HG03460 (cell line): Measurements from ENCODE around the gene CSNK1G2.
"Not testable (repeated sequence)": the region's sequence is repeated elsewhere in the genome, so short reads cannot be mapped to it uniquely, and the experiment has no call there.

Experiments
- ATAC-seq: cut with Tn5 transposase; IDR thresholded peaks from one replicate; pipeline ENCODE4 v1.9.1; 2021; ENCODE audit not compliant: unreplicated experiment

CSNK1G2 gene

DNA sequence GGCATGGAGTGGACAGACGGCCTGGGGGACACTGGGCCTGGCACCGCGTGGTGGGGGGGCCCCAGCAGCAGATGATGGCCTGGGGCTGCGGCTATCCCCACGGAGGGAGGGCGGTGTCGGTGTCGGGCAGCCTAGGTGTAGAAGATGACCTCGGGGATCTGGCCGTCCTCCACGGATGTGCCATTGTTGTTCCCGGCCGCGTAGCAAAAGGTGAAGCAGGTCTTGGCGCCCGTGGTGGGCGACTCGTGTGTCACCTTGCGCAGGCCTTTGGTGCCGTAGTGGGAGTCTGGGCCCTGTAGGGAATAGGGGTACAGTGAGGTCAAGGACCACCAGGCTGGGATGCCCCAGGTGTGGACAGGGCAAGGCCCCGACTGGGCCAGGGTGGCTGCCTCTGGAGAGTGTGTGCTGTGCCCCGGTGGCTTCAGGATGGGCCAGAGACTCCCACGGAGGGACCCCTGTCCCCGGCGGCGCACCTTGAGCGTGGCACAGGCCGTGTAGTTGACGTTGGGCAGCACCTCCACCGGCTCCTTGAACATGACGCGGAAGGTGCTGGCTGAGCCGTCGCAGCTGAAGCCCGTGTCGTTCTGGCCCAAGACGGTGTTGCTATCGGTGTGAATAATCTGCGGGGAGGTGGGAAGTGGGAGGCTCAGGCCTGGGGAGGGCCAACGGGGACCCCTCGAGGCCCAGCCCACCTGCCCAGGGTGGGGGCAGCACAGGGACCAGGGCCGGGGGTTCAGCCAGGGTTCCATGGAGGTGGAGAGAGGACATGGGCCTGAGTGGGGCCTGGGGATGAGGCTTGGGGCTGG, 45.6 kb downstream of the CSNK1G2 start:
- no peak for ATAC-seq

DNA sequence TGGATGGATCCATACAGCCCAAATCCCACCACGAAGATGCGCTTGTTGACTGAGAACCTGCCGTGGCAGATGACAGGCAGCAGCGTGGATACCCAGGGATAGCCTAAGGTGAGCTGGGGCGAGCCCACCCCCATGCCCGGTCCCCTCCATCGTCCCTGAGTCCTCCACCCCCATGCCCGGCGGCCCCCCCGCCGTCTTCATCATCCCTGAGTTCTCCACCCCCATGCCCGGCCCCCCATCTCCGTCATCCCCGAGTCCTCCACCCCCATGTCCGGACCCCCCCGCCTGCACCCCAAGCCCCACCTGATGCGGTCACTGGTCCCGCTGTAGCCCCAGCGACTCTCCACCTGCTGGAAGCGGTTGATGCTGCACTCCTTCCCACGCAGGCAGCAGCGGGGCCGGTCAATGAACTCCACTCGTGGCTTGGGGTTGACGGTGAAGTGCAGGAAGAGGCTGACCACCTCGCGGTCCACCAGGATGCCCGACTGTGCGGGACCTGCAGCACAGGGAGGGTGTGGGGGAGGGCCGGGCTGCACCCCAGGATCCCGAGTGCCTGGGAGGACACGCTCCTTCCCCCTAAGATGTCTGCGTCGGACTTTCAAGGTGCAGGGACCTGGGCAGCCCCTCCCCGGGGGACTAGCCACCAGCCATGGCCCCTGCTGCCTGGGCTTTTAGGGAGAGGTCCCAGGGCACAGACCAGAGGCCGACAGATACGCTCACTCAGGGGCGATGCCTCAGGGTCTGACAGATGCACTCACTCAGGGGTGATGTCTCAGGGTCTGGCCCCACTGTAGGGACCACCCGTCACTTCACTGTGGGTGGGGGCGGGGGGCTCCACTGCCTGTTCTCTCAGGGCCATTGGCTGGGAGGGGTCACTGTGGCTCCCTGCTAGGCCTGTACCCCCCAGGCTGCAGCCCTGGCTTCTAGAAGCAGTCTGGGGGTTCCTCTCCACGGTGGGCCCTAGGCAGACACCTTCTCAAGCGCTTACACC, 46.5 kb downstream of the CSNK1G2 start:
- no peak for ATAC-seq

DNA sequence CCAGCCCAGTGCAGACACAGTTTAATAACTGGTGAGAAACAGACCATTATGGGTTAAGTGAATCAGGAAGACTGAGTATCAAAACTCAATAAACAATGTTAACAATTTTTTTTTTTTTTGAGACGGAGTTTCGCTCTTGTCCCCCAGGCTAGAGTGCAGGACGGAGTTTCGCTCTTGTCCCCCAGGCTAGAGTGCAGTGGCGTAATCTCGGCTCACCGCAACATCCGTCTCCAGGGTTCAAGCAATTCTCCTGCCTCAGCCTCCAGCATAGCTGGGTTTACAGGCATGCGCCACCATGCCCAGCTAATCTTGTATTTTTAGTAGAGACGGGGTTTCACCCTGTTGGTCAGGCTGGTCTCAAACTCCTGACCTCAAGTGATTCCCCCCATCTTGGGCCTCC, 47.5 kb downstream of the CSNK1G2 start:
- ATAC-seq = not testable (repeated sequence)

DNA sequence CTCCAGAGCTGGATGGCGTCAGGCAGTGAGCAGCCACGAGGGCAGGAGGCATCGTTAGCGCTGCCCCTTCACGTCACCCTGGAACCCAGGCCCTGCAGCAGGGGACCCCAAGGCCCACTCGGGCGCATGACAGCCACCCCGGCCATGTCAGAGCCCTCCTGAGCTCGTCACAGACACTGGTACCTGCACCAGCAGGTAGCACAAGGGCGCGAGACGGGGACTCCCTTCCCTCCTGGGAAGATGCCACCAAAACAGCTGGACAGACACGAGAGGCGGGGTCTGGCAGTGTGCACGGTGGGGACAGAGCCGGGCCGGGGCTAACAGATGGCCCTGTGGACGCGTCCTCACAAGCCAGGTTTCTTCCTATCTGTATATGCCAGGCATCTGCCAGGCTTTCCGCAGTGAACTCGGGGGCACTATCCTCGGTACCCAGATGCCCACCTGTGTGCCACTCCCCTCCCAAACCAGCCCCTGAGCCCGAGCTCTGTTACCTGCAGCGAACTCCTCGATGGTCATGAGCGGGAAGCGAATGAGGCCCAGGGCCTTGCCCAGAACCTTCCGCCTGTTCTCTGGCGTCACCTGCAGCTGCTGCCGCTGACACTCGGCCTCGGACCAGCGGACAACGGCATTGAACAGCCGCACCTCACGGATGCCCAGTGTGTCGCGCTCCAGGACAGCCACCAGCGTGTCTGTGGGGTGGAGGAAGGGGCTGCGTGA, 48.7 kb downstream of the CSNK1G2 start:
- ATAC-seq = no peak

DNA sequence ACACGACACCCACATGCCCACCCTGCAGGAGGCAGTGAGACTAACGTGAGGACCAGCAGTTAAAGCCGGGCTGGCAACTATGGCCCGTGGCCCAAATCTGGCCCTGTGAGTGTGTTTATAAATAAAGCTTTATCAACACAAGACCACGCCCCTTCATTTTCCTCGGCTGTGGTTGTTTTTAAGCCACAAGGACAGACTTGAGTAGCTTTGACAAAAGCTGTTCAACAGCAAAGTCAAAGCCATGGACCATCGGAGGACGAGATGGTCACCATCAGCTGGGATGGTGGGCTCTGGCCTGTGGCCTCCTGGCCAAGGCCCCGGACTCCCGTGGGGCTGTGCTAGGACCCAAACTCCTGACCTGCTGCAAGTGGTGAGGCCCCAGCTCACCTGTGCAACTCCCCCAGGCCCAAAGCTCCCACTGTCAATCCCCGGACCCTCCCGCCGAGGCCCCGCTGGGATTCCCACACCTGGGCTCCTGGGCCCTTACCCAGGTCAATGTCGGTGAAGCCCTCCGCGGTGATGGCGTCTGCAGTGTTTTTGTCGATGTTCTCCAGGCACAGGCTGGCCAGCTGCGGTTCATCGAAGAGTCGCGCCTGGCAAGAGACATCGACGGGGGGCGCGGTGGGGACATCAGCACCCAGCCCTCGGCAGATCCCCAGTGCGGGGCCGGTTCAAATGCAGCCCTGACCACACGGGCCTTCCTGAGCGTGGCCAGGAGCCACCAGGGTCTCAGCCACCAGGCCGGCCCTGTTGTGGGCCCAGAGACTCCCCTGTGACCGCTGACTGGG, 49.5 kb downstream of the CSNK1G2 start:
- no peak for ATAC-seq

DNA sequence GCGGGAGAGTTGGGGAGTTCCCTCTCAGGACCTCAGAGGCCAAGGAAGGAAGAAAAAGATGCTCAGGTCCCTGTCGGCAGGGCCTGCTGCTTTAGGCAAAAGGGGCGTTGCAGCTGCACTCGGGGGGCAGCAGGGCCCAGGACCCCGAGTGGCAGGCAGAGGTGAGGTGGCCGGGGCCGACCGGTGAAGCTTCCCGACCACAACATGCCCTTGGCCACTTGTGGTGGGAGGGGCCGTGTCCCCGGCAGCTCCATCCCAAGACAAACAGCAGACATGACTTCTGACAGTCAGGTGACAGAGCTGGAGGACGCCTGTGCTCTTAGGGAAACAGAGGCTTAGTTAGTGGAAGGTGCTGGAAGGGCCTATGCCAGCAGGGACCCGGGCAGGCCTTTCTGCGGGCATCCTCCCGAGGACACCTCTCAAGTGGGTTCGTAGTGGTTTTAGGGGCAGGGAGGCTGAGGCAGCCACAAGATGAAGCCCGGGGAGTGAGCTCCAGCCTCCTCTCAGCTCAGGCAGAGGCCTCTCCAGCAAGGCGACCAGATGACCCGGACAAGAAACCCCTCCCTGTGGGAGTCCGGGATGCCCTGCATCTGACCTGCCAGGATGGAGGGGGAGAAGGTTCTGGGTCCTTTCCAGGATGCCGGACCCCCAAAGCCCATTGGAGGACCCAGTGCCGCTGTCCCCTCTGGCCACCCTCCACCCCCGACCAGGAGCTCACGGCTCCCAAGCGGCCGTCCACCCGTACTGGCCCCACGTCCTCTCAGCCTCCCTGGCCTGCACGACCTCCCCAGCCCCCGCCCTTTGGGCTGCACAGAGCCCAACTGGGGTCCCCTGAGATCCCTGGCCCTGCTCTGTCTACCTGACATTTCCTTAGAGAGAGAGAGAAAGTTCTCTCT, 50.3 kb downstream of the CSNK1G2 start:
- ATAC-seq = no peak

DNA sequence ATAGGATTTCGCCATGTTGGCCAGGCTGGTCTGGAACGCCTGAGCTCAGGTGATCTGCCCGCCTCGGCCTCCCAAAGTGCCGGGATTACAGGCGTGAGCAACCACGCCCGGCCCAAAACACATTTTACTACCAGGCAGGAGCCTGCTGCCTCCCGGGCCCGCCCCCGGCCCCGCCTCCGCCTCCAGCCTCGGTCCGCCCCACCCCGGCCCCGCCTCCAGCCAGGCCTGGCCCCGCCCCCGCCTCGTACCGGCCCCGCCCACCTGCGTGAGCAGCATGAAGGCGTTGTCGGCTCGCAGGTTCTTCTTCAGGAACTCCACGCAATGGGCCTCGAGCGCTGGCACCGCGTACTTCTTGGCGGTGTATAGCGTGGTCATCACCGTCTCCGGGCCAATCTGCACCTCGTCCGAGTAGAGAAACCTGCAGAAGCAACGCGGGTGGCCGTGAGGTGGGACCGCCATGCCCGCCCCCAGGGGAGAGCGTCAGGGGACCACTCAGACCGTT, 51.8 kb downstream of the CSNK1G2 start:
- ATAC-seq = no peak

DNA sequence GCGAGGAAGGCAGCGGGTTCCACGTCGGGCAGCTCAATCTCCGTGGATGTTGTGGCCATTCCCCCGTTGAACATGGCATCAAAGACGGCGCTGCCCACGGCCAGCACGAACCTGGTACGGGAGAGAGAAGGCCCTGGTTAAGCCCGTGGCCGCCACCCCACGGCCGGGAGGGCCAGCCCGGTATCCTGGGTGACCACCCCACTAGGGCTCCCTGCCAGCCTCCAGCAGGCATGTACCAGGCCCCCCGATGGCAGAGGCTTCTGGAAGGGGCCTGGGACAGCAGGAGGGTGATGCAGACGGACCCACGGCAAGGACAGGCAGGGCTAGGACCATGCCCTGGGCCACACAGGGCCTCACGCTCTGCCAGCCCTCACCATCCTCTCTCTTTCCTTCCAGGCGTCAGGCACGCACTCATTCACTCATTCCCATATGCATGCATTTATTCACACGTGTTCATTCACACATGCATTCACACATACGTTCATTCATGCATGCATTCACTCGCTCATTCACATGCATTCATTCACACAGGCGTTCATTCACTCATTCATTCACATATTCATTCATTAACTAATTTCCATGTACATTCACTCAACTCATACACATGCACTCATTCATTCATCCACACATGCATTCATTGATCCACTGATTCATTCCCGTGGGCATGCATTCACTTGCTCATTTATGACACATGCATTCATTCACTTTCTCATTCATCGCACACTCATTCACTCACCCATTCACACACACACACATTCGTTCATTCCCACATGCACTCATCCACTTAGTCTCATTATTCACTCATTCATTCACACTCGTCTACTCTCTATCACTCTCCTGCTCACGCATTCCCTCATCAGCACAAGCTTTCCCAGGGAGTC, 56.6 kb downstream of the CSNK1G2 start:
- ATAC-seq = no peak

DNA sequence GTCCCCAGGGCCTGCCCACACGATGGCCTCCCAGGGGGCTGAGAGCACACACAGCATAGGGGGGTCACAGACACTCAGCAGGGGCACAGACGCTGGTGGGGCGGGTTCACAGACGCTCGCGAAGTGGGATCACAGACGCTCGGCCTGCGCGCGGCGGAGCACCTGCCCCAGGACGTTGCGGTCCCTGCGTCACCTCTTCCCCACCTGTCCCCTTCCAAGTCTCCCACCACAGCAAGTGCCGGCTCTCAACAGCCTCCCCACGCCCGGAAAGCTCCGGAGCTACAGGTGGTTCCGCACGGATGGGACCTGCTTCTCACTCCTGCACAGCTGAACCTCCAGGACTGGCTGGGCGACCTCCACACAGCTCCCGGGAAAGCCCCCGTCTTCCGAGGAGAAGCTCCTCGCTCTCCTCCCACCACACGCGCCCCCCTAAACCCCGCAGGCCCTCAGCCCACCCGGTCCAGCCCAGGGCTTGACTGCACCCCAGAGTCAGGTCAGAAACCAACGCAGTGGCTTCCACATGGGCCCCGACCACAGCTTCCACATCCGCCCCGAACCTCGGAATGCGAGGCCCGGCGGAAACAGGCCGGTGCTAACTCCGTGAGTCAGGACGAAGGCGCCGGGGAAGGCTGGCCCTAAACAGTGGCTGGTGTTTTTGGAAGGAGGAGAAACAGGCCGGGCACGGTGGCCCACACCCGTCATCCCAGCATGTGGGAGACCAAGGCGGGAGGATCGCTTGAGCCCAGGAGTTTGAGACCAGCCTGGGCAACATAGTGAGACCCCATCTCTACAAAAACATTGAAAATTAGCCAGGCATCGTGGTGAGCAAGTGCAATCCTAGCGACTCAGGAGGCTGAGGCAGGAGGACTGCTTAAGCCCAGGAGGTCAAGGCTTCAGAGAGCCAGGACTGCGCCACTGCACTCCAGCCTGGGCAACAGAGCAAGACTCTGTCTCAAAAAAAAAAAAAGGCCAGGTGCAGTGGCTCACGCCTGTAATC, 58.0 kb downstream of the CSNK1G2 start:
- no peak for ATAC-seq

DNA sequence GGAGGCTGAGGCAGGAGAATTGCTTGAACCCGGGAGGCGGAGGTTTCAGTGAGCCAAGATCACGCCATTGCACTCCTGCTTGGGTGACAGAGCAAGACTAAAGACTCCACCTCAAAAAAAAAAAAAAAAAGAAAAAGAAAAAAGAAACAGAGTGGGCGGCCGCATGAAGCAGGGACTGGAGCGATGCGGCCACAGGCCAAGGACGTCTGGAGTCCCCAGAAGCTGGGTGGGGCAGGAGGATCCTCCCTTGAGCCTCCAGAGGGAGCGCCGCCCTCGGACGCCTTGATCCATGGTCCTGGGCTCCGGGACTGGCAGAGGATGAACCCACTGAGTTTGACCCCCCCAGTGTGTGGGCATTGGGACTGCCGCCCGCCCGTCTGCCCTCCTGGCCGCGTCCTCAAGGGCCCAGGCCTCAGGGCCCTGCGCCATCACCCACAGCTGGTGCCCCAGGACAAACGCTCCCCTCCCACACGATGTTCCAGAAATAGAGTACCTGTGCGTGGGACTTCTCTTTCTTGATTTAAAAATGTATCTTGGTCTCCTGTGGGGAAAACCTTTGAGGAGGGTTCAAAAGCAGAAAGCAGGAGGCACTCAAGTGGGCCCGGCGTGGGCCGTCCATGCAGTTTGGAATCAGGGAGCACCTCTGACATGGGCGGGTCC, 59.0 kb downstream of the CSNK1G2 start:
- no peak for ATAC-seq

DNA sequence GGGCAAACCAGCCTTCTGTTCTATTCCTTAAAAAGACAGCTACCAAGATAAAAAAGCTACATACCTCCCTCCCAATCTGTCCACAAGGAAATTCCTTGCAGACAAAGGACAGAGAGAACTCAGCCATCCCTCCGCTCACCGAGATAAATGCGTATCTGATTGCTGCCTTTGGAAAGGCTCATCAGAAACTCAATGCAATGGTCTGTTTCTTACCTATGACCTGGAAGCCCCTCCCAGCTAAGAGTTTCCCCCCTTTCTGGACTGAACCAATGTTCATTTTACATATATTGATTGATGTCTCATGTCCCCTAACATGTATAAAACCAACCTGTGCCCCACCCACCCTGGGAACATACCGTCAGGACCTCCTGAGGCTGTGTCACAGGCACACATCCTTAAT, 62.9 kb downstream of the CSNK1G2 start:
- no peak for ATAC-seq

DNA sequence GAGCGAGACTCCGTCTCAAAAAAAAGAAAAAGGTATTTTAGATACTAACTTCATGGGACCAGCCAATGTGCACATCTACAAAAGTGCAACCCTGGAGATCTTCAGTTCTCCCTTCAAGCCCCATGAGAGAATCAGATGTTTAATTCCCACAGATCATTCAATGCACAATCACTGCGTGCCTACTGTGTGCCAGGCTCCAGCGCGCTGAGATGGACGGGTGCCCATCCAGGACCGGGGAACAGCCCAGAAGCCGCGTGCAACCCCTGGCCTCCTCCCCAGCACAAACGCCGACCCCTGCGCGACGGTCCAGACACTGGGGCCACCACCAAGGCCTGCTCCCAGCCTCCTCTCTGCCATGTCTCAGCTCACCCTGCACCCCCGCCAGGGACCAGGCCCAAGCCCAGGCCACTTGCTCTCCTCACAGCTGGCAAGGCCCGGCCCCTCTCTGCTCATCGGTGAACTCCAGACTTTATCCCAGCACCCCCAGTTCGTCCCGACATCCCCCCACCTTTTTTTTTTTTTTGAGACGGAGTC, 69.2 kb downstream of the CSNK1G2 start:
- no peak for ATAC-seq

DNA sequence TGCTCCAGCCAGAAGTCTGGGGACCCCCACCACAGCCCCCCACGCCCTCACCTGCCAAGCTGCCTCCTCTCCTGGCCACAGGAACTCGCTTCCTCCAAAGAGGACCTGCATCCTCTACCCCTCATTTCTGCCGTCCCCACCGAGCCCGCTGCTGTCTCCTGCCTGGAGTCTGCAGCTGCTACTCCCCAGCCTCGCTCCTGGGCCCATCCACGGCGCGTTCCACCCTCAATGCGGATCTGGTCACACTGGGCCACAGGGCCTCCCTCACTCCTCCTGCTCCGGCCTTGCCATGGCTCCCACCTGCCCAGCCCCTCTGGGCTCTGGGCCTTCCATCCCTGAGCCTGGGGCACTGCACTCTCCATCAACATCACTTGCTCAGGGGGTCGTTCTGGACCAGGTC, 70.2 kb downstream of the CSNK1G2 start:
- ATAC-seq = no peak

DNA sequence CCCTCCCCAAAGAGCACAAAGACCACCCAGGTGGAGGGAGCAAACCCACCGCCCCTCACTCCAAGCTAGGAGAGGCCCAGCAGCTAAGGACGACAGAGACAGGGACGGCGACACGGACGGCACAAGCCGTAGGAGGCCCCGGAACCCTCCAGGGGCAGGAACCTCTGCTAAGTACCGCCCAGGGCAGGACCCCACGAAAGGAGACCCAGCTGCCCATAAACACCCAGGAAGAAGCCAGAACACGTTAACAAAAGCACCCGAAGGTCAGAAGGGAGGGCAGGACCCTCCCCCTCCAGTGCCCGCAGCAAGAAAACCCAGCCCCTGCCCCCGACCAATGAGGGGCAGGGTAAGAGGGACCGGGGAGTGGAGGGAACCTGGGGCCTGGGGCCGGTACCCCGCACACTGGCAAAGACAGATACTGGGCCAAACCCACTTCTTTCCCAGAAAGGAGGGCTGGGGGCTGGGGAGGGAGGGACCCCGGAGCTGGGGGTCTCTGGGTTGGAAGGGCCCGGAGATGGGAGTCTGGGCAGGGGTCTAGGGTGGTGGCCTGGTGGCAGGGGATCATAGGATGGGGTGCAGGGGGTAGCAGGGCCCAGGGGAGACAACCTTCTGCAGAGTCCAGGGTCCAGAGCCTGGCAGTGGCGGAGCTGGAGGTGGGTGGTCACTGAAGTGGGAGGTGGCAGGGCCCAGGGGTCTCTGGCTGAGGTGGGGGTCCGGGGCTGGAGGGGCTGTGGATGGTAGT, 72.1 kb downstream of the CSNK1G2 start:
- ATAC-seq = no peak

DNA sequence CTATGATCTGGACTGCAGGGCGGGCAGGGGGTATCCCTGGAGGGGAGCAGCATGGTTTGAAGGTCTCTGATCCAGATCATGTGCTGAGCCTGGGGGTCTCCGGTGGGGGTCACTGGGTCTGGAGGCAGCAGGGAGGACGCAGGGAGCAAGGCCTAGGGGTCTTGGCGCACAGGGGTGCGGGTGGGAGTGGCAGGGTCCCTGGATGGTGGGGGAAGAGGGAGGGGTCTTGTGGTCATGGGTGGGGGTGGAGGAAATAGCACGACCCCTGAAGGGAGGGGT, 72.7 kb downstream of the CSNK1G2 start:
- no peak for ATAC-seq

DNA sequence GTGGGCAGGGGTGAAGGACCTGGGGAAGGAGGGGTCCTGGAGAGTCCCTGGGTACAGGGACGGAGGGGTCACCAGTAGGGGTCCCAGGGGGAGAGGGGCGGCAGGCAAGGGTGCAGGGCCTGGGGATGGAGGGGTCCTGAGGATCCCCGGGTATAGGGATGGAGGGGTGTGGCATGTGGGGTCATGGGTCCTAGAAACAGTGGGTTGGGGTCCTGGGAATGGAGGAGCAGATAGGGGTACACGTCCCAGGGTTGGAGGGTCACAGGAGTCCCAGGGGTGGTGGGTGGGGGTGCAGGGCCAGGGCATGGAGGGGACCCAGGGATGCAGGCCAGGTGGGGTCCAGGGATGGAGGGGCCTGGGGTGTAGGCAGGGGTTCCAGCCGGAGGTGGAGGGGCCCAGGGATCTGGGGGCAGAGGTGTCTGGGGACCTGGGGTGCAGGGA, 73.2 kb downstream of the CSNK1G2 start:
- ATAC-seq = no peak
